HepG2 (cell line): ENCODE data around the gene PLEKHH1. TPM values are rescaled to one million over a fixed set of nuclear protein-coding genes. Genes with fewer than 3 reads are reported as not detected.

Experiments used
- ASH2L ChIP-seq: fragments of 300-600, 200-600 bp; sonication (generic); IDR thresholded peaks from 2 replicates; pipeline ENCODE4 v1.7.0; 2017; ENCODE audit warnings: low read depth, mild to moderate bottlenecking, moderate library complexity, mixed read lengths, low read length; ENCODE audit not compliant: insufficient read length
- DMTF1 ChIP-seq: sonication (generic); formaldehyde crosslinking; IDR thresholded peaks from 2 replicates; pipeline ENCODE4 v1.4.0; 2020; ENCODE audit warnings: mild to moderate bottlenecking, missing genetic modification reagents
- ETS1 ChIP-seq: sonication (generic); formaldehyde crosslinking; IDR thresholded peaks from 2 replicates; pipeline ENCODE4 v1.4.0; 2020; ENCODE audit warnings: missing genetic modification reagents
- GMEB1 ChIP-seq: sonication (generic); formaldehyde crosslinking; IDR thresholded peaks from 2 replicates; pipeline ENCODE4 v1.5.1; 2020; ENCODE audit warnings: missing genetic modification reagents, mild to moderate bottlenecking, borderline replicate concordance
- MBD4 ChIP-seq: IDR thresholded peaks from 2 replicates; pipeline ENCODE4 v1.6.1; 2012; ENCODE audit warnings: low read length, inconsistent platforms, borderline replicate concordance
- RELA ChIP-seq: sonication (generic); formaldehyde crosslinking; IDR thresholded peaks from 2 replicates; pipeline ENCODE4 v1.4.0; 2020; ENCODE audit warnings: missing genetic modification reagents
- TAF15 ChIP-seq: fragments of 200-400 bp; formaldehyde crosslinking; IDR thresholded peaks from one replicate; pipeline ENCODE4 v1.6.1; 2018; ENCODE audit warnings: mild to moderate bottlenecking, low read depth, low read length; ENCODE audit not compliant: poor library complexity, severe bottlenecking
- TCF7 ChIP-seq: sonication (generic); IDR thresholded peaks from 2 replicates; pipeline ENCODE4 v1.6.1; 2016; ENCODE audit warnings: antibody characterized with exemption, low read depth
- ZNF3 ChIP-seq: IDR thresholded peaks from 2 replicates; pipeline ENCODE4 v1.7.0; 2017; ENCODE audit warnings: inconsistent platforms
- polyA plus RNA-seq, 8 experiments: library from polyadenylated mRNA; depleted of rRNA in 3 of 8; stranded (reverse) in 7 of 8; unstranded in 1 of 8; fragments of >200 nt; fragmentation: Illumina TruSeq in 4 of 8; extraction: Trizol in 4 of 8; gene quantifications; 2 replicates each; pipeline versions ENCODE4 v1.2.1 to v1.2.3, GENCODE V29; 2011 to 2016; ENCODE audit warnings: low read depth in 4 of 8, missing spikeins in 1 of 8, mixed read lengths in 1 of 8; ENCODE audit not compliant: insufficient read depth in 1 of 8
- total RNA-seq, 5 experiments: library from RNA; depleted of rRNA; stranded (reverse); fragments of >200 nt; fragmentation: Illumina TruSeq; extraction: Trizol; gene quantifications; 2 replicates each; pipeline ENCODE4 v1.2.3, GENCODE V29; 2016; ENCODE audit warnings: low read depth in 1 of 5
- TF ChIP-seq, protein P1 (sequence below), 2 experiments: sonication (generic) in 1 of 2; formaldehyde crosslinking in 1 of 2; IDR thresholded peaks; 2 replicates each; pipeline versions ENCODE4 v1.6.1 to v1.9.0; 2014 to 2022; ENCODE audit warnings: antibody characterized with exemption in 1 of 2, borderline replicate concordance in 1 of 2, inconsistent platforms in 1 of 2, low read depth in 1 of 2, missing genetic modification reagents in 1 of 2
- TF ChIP-seq, protein P2 (sequence below): sonication (generic); formaldehyde crosslinking; IDR thresholded peaks from 2 replicates; pipeline ENCODE4 v1.5.0; 2020; ENCODE audit warnings: mild to moderate bottlenecking, missing genetic modification reagents, borderline replicate concordance

The PLEKHH1 gene
- total and polyA plus RNA-seq, 2 of the 13 experiments (the other 11 are each of a cell fraction or from before 2014, with no cell fraction given), result 8.6 to 15.8 TPM

DNA sequence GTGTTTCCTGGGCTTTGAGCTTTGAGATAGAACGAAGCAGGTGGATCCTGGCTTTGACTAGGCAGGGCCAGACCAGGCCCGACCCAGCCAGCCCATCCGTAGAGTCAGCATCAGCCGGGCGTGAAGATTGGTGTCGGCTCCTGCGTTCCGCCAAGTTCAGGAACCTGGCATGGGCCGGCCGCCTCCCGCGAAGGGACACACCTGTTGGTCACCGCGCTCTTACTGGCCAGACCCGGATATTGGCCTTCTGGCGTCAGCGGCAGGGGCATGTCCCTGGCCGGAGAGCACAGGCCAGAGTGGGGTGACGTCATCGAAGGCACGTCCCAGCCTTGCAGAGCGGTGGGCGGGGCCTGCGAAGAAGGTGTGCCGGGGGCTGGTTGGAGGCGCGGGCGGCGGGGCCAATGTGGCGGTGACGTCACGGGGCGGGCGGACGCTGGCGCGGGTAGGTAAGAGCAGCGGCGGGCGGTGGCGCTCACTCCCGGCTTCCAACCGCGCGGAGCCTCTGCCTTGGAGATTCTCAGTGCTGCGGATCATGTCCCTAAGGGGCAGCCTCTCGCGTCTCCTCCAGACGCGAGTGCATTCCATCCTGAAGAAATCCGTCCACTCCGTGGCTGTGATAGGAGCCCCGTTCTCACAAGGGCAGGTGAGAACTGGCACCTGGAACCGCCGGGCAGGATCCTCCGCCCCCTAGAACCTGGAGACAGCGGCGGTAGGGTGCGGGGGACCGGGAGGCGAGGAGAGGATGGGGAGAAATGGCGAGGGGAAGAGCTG is 86.5 kb downstream of the PLEKHH1 start, which contains the start of gene ARG2 (continued):
- TF ChIP-seq, protein P1, sequence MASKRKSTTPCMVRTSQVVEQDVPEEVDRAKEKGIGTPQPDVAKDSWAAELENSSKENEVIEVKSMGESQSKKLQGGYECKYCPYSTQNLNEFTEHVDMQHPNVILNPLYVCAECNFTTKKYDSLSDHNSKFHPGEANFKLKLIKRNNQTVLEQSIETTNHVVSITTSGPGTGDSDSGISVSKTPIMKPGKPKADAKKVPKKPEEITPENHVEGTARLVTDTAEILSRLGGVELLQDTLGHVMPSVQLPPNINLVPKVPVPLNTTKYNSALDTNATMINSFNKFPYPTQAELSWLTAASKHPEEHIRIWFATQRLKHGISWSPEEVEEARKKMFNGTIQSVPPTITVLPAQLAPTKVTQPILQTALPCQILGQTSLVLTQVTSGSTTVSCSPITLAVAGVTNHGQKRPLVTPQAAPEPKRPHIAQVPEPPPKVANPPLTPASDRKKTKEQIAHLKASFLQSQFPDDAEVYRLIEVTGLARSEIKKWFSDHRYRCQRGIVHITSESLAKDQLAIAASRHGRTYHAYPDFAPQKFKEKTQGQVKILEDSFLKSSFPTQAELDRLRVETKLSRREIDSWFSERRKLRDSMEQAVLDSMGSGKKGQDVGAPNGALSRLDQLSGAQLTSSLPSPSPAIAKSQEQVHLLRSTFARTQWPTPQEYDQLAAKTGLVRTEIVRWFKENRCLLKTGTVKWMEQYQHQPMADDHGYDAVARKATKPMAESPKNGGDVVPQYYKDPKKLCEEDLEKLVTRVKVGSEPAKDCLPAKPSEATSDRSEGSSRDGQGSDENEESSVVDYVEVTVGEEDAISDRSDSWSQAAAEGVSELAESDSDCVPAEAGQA (IDR thresholded peaks at IDR 0.05; ENCODE audit: low read depth), result peak; percentile 95
- TF ChIP-seq, protein P1 (CRISPR knock-in tag; IDR thresholded peaks at IDR 0.05; ENCODE audit: borderline replicate concordance), result no peak
- no peak for TF ChIP-seq ETS1 (CRISPR knock-in tag)
- peak; percentile 37 for TF ChIP-seq ASH2L
- TF ChIP-seq MBD4, result no peak
- TF ChIP-seq GMEB1 (CRISPR knock-in tag), result peak; percentile 74; the same call in 1 of the 2 replicates
- TF ChIP-seq TAF15, result no peak
- TF ChIP-seq TCF7, result peak; percentile 9; the same call in 1 of the 2 replicates
- TF ChIP-seq, protein P2, sequence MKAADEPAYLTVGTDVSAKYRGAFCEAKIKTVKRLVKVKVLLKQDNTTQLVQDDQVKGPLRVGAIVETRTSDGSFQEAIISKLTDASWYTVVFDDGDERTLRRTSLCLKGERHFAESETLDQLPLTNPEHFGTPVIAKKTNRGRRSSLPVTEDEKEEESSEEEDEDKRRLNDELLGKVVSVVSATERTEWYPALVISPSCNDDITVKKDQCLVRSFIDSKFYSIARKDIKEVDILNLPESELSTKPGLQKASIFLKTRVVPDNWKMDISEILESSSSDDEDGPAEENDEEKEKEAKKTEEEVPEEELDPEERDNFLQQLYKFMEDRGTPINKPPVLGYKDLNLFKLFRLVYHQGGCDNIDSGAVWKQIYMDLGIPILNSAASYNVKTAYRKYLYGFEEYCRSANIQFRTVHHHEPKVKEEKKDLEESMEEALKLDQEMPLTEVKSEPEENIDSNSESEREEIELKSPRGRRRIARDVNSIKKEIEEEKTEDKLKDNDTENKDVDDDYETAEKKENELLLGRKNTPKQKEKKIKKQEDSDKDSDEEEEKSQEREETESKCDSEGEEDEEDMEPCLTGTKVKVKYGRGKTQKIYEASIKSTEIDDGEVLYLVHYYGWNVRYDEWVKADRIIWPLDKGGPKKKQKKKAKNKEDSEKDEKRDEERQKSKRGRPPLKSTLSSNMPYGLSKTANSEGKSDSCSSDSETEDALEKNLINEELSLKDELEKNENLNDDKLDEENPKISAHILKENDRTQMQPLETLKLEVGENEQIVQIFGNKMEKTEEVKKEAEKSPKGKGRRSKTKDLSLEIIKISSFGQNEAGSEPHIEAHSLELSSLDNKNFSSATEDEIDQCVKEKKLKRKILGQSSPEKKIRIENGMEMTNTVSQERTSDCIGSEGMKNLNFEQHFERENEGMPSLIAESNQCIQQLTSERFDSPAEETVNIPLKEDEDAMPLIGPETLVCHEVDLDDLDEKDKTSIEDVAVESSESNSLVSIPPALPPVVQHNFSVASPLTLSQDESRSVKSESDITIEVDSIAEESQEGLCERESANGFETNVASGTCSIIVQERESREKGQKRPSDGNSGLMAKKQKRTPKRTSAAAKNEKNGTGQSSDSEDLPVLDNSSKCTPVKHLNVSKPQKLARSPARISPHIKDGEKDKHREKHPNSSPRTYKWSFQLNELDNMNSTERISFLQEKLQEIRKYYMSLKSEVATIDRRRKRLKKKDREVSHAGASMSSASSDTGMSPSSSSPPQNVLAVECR (CRISPR knock-in tag), result peak; percentile 91; the same call in 1 of the 2 replicates
- no peak for TF ChIP-seq ZNF3 (CRISPR knock-in tag)
- TF ChIP-seq RELA (CRISPR knock-in tag), result no peak
- TF ChIP-seq DMTF1 (CRISPR knock-in tag), result no peak
